ENCODE results near the gene FHL2.

Gene FHL2

GRCh38 chr2:105378276-105378840 lies 20.5 kb downstream of the FHL2 start:
- DNase-seq (ENCODE audit: low spot score) = no peak

GRCh38 chr2:105377871-105378270 lies 21.0 kb downstream of the FHL2 start:
- DNase-seq (ENCODE audit: low spot score) = no peak

DNA sequence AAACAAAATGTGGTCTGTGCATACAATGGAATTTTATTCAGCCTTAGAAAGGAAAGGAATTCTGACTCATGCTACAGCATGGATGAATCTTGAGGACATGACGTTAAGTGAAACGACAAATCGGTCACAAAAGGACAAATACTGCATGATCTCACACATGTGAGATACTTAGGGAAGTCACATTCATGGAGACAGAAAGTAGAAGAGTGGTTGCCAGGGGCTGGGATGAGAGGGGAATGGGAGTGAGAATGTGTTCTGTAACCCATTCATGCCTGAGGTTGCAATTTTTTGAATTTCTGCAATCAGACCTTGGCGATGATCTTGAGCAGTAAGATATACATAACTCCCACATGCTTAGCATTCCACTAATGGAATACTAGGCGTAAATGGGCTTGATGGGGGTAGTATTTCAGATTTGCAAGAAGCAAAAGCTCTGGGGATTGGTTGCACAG lies 22.0 kb downstream of the FHL2 start:
- DNase-seq (ENCODE audit: low spot score) = no peak

- no peak for DNase-seq (ENCODE audit: low spot score)
These were observed 22.8 kb downstream of the FHL2 start for GRCh38 chr2:105376010-105376409.

DNA sequence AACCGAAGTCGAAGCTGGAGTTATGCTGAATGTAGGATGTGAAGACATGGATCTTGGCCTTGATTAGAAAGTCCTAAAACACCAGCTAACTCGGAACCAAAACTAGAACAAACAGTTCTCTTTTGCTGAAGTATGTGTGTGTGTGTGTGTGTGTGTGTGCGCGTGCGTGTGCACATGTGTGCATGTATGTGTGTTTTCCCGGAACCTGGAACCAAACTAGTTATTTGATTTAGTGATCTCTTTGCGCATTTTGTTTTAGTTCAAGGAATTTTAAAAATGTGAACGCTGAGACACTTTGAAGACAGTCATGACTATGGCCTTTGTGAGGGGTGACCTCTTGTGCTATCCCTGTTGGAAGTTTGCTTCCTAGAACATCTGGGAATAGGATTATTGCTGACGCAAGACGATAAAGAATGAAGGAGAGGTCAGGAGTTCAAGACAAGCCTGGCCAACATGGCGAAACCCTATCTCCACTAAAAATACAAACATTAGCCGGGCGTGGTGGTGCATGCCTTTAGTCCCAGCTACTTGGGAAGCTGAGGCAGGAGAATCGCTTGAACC lies 23.8 kb downstream of the FHL2 start:
- no peak for DNase-seq (ENCODE audit: low spot score)

GRCh38 chr2:105373895-105374401 lies 24.9 kb downstream of the FHL2 start:
- peak; percentile 47 for DNase-seq (ENCODE audit: low spot score)

DNA sequence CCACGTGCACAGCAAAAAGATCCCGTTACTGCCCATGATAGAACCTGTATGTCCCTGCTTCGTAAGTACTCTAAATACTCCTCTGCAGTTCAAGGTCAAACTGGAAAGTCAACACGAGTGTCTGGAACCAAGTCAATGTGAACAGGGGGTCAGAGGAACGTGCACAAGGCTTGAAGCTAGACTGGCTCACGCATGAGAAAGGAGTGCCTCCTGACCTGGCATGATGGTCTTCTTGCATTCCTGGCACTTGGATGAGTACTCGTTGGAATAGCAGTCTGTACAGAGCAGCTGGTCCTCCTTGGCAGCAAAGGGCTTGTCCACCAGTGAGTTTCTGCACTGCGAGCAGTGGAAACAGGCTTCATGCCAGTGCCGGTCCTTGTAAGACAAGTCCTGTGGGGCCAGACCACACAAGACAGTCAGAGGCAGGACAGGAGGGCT lies 25.5 kb downstream of the FHL2 start:
- no peak for DNase-seq (ENCODE audit: low spot score)

DNA sequence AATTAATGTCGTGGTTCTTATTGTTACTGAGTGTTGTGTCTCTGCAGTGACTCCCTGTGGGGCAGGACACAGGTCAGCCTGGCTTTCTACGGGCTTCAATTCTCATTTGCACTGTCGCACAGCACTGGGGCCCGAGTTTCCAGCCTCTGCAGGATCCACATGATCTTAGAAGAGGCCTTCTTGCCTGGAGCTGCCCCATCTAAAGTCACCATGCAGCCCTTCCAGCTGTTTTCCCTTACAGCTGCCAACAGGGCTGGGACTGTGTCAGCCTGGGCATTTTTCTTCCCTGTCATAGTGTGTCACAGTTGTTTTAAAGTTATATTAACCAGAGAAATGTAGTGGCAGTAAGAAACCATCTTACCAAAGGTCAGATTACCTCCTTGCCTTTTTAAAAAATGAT lies 27.0 kb downstream of the FHL2 start:
- no peak for DNase-seq (ENCODE audit: low spot score)

DNA sequence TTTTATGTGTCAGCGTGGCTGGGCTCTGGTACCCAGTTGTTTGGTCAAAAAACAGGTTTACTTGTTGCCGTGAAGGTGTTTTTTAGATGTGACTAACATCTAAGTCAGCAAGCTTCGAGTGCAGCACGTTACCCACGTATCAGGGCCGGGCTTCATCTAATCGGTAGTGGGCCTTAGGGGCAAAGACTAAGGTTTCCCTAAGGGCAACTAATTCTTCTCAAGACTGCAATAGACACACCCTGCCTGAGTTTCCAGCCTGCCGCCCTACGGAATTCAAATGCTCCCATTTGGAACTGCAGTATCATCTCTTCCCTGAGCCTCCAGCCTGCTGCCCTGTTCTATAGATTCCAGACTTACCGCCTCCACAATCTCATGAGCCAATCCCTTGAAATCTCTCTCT lies 27.7 kb downstream of the FHL2 start:
- DNase-seq (ENCODE audit: low spot score) = no peak

GRCh38 chr2:105369777-105370690 lies 28.8 kb downstream of the FHL2 start:
- DNase-seq (ENCODE audit: low spot score) = peak; percentile 89

- no peak for DNase-seq (ENCODE audit: low spot score)
These were observed 30.0 kb downstream of the FHL2 start for GRCh38 chr2:105368759-105369408.

DNA sequence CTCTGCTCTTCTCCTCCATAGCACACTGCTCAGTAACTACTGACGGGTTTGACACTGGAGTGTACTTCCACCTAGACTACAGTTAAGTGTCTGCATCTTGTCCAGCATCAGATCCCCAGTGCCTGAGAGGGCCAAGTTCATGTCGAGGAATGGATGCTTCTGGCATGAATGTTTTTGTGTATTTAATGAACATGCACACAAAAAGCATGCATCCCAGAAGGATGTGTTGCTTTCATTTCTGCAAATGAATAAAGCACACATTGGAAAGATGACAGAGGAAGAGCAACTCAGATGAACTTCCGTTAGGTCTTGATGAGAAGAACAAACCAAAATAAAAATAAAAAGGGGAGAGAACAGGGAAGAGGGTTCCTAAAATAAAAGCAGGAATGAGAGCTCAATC lies 33.6 kb downstream of the FHL2 start:
- no peak for DNase-seq (ENCODE audit: low spot score)

DNA sequence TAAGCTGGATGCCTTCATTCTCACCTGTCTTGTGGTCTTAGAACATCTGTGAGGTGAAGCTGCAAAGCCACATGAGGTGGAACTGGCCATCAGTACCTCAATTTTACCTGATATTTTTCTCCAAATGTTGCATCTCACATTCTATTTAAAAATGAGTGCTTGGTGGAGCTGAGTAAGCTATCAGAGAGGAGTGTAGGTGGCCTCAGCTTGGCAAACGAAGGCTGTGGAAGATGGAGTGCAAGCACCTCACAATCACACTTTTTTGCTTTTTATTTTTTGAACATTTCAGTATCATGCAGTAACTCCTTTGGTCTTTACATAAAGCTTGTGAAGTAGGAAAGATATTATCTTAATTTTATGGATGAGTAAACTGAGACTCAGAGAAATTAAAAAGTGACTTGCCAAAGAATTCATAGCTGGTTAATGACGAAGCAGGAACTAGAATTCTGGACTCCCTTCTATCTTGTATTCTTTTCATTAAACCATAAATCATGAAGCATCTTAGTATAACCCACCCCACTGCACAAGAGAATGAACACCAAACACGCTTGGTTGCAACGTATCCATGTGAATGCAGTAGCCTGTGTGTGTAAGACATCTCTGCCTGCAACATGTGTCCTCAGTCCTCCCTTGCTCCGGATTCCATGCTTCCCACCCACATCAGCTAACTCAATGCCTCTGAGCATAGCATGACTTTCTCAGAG lies 34.3 kb downstream of the FHL2 start:
- no peak for DNase-seq (ENCODE audit: low spot score)

DNA sequence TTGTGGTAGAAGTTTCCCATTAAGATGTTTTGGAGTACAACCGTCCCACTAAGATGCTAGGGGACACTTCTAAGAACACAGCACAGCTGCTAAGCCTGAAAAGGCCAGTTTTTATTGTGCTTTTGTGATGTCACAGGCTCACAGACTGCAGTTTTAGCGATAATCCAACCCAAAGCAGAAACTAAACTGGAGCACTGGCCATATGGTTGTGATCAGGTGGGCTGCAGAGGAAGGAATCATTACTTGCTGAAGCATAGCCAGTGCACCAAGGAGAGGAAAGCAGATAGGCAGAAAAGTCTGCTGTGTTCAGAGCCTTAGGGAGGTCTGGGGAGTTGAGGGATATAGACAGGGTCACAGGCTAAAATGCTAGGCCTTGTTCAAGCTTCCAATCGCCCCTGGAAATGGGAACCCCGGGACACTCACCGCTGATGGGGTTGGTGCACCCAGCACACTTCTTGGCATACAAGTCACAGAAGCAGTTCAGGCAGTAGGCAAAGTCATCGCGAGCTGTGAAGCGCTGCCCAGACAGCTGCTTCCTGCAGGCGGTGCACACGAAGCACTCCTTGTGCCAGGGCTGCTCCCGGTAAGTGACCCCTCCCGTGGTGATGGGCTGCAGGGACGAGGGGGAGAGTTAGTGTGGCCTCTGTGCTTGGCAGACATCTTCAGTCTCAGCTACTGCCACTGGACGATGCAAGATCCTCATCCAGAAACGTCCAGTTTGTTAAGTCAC lies 35.8 kb downstream of the FHL2 start:
- DNase-seq (ENCODE audit: low spot score) = no peak

DNA sequence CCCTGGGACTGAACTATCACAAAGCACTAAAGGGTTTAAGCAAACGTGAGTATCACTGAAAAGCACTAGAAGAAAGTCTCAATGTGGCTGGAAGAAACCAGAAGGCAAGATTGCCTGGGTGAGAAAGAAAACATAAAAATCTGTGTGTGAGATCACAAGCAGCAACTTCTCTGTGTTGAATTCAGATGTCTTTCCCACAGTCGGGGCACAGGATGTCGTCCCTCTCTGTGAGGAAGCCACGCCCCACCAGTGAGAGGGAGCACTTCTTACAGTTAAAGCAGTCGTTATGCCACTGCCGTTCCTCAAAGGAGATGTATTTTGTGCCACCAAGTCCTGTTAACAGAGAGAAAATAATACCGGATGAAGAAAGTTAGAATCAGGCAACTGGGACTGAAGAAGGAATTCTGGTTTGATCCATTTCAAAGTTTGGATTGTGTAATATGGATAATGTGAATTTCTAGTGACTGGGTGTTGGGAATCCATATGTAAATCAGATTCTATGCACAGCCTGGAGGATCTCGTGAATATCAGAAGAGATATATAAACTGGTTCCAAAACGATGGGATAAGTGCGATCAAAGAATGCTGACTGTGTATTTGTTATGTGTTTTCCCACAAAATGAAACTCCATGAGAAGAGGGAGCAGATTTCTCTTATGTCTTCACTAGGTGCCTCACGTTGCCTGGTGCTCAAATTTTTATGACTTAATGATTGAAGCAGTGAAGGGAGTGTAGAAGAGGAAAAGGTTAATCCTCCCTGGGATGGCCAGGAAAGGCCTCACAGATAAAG lies 37.6 kb downstream of the FHL2 start:
- peak; percentile 9 for DNase-seq (ENCODE audit: low spot score)

DNA sequence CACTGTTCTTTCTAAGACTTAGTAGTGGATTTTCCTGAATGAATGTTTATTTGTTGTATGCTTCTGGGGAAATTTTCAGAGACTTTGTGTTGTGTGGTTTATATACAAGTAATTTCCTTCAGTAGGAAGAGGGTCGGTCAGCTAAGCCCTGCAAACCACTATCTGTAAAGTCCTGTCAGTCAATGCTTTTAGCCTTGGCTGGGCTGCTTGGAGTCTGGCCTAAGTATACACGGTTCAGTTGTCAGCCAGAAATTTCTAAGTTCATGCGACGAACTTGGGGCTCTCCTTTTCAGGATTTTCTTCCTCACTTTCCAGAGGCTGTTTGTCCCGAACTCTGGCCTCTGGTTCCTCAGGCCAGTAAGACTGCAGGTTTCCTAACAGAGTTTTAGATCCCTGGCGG lies 40.3 kb downstream of the FHL2 start:
- no peak for DNase-seq (ENCODE audit: low spot score)

GRCh38 chr2:105357122-105357521 lies 41.7 kb downstream of the FHL2 start:
- no peak for DNase-seq (ENCODE audit: low spot score)

- no peak for DNase-seq (ENCODE audit: low spot score)
These were observed 54.0 kb downstream of the FHL2 start for GRCh38 chr2:105344704-105345345.

GRCh38 chr2:105339414-105339813 lies 59.4 kb downstream of the FHL2 start:
- DNase-seq (ENCODE audit: low spot score) = no peak

- DNase-seq (ENCODE audit: low spot score) = no peak
These were observed 60.8 kb downstream of the FHL2 start for GRCh38 chr2:105338020-105338385.
